GM21526 (cell line): ENCODE results near the gene OR13C2.
"Not testable (repeated sequence)": the region's sequence is repeated elsewhere in the genome, so short reads cannot be mapped to it uniquely, and the experiment has no call there.

ENCODE experiments used
- ATAC-seq: cut with Tn5 transposase; IDR thresholded peaks from one replicate; pipeline ENCODE4 v1.9.1; 2021; ENCODE audit warnings: moderate library complexity; ENCODE audit not compliant: unreplicated experiment, low FRiP score

The OR13C2 gene

DNA sequence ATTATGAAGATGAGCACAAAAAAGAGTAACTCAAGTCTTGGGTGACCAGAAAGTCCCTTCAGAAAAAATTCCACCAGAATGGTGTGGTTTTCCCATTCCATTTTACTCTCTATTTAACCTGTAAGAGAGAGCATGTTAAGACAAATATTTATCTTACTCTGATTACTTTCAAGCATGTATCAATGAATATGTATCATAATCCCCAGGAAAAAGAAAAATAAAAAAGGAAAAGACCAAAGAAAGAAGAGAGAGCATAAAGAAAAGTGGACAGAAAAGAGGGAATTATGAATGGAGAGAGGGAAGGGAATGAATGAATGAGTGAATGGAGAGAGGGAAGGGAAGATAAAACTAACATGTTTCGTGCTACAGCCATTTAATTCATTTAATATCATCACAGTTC is at the start of gene OR13C2:
Gene OR13C2, minus strand, starts transcription at position 101 of the 400 bp plus-strand sequence. Its CDS starts 0 bp downstream, at position 101.
- not testable (repeated sequence) for ATAC-seq

GRCh38 chr9:104635456-104635855 is 30.0 kb upstream of the OR13C2 start:
- no peak for ATAC-seq

DNA sequence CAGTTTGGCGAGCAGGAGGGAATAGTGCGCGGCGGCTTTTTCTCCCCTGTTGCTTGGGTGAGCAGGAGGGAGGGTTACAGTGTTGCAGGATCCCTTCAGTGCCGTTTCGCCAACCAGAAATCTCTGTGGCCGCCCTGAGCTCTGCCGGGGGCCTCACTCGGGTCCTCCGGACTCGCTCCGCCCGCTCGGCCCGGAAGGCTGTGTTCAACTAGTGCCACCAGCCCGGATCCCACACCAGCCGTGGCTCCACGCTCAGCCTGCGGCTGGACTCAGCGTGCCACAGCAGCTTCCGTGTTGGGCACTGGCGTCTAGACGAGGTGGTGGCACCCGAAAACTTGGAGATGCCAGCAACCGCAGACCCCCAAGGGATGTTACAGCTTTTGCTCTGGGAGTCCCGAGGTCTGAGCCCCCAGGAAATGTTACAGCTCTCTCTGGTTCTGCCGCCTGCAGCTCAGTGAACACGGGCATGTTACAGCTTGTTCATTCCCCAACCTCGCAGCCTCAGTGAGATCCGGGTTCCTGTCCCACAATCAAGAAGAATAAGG is 28.6 kb upstream of the OR13C2 start:
- ATAC-seq = no peak

DNA sequence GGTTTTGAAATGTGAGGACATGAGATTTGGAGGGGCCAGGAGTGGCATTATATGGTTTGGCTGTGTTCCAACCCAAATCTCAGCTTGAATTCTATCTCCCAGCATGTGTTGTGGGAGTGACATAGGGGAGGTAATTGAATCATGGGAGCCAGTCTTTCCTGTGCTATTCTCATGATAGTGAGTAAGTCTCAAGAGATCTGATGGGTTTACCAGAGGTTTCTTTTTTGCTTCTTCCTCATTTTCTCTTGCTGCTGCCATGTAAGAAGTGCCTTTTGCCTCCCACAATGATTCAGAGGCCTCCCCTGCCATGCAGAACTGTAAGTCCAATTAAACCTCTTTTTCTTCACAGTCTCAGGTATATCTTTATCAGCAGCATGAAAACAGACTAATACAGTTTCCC is 20.5 kb upstream of the OR13C2 start:
- ATAC-seq = not testable (repeated sequence)

DNA sequence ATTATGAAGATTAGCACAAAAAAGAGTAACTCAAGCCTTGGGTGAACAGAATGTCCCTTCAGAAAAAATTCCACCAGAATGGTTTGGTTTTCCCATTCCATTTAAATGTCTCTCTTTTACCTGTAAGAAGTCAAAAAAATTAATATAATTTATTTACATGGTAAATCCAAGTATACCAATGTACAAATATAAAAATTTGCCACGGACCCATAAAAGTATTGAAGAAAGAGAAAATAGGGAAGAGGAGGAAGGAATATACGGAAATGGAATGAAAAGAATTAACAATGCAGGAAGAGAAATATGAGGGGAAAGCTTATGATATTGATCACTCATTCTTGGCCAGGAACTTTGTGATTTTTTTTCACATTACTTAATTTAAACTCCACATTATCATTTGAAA is 12.7 kb upstream of the OR13C2 start, which contains the start of gene OR13C9:
Gene OR13C9, minus strand, starts transcription at position 101 of the 400 bp plus-strand sequence. Its CDS starts 0 bp downstream, at position 101.
- ATAC-seq = no peak

GRCh38 chr9:104617418-104617817 is 12.0 kb upstream of the OR13C2 start:
- ATAC-seq = no peak

DNA sequence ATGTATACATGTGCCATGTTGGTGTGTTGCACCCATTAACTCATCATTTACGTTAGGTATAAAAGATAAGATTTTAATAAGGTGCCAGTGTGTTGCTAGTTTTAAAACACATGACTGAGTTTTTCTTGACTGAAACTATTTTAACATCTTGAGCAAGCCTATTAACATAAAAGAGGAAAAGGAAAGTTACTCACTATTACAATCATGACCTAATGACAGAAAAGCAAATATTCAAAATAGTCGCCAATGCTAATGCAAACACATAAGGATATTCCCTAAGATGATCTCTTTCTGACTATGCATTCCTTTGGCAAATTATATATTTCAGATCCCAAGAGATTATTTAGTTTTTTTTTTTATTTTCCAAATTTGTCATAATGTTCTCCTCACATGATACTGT is 5.8 kb upstream of the OR13C2 start:
- ATAC-seq = no peak

DNA sequence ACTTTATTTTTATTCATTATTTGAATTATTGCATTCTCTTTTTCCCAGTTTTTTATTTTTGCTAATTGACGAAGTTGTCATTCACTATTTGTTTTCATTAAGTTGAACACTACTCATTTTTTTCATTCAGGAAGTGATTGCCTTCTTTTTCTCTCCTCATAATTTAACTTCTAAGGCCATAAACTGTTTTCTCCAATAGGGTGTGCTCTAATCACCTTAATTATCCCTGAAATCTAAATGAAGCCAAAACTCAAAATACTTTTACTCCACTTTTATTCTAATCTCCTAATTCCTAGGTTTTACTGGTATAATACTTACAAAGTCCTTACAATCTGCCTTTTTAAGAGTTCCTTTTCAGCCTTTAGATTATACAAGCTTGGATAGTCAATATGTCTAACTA is 2.9 kb upstream of the OR13C2 start:
- ATAC-seq = no peak

- ATAC-seq = no peak
Measured at GRCh38 chr9:104606152-104606551, 725 bp upstream of the OR13C2 start.

GRCh38 chr9:104604801-104605200 is 626 bp downstream of the OR13C2 start:
- ATAC-seq = no peak

DNA sequence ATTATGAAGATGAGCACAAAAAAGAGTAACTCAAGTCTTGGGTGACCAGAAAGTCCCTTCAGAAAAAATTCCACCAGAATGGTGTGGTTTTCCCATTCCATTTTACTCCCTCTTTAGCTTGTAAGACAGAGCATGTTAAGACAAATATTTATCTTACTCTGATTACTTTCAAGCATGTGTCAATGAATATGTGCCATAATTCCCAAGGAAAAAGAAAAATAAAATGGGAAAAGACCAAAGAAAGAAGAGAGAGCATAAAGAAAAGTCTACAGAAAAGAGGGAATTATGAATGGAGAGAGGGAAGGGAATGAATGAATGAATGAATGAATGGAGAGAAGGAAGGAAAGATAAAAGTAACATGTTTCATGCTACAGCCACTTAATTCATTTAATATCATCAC is 6.1 kb downstream of the OR13C2 start, which contains the start of gene OR13C5:
Gene OR13C5, minus strand, starts transcription at position 101 of the 400 bp plus-strand sequence. Its CDS starts 0 bp downstream, at position 101.
- ATAC-seq = not testable (repeated sequence)

- ATAC-seq = not testable (repeated sequence)
Measured at GRCh38 chr9:104598749-104599148, 6.7 kb downstream of the OR13C2 start.

DNA sequence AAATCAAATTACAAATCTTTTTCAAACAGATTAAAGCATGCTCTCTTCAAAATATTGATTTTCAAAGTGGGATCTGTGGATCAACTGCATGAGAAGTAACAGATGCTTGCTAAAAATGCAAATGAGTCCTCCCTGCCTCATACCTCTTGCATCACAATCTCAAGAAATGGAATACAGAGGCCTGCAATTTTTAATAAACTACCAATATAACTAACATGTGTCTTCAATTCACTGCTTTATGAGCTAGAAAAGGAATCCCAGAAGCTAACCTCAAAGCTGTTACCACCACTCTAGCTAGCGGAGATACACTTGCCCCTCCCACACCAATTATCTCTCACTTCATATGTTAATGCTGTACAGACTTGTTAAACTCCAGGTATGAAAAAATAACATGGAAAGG is 15.8 kb downstream of the OR13C2 start:
- ATAC-seq = no peak

GRCh38 chr9:104586496-104587180 is 18.8 kb downstream of the OR13C2 start:
- no peak for ATAC-seq

DNA sequence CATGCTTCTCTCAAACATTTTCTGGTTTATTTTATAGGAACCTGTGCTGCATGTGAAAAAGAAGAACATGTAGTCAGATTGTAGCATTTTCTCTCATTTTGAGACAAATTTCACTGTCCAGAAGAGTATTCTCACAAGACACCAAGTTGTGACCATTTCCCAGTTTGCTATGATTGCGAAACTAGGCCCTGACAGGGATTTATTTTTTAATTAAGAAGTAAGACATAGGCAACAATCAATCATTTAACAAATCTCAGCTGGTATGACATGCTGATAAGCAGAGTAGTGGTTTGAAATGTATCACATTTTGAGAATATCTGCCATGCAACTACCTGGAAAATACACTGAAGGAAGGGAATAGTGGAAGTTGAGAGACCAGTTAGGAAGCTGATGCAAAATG is 24.9 kb downstream of the OR13C2 start:
- ATAC-seq = no peak

GRCh38 chr9:104577263-104577662 is 28.2 kb downstream of the OR13C2 start:
- ATAC-seq = no peak

- ATAC-seq = no peak
Measured at GRCh38 chr9:104575456-104575855, 30.0 kb downstream of the OR13C2 start.

DNA sequence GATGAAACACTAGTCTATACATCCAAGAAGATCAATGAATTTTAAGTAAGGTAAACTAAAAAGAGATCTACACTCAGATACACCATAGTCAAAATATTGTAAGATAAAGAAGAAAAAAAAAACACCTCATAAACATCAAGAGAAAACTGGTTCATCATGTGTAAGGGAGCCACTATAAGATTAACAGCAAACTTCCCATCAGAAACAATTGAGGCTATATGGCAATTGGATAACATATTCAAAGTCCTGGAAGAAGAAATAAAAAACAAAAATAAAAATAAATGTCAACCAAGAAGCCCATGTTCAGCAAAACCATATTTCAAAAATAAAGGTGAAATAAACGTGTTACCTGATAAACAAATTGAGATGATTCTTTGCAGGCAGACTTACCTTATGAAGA is 32.8 kb downstream of the OR13C2 start:
- no peak for ATAC-seq

- no peak for ATAC-seq
Measured at GRCh38 chr9:104568868-104569267, 36.6 kb downstream of the OR13C2 start, which contains the start of gene OR13C8. TSS of gene OR13C8 (plus strand) at chr9:104569168. CDS start at chr9:104569168, 0 bp downstream.

GRCh38 chr9:104564358-104564757 is 41.1 kb downstream of the OR13C2 start:
- ATAC-seq = no peak

- no peak for ATAC-seq
Measured at GRCh38 chr9:104556830-104557634, 48.4 kb downstream of the OR13C2 start.
